Endothelial cell (in vitro differentiated cells): ENCODE measurements around the gene PLEKHH1. TPM values are rescaled to one million over a fixed set of nuclear protein-coding genes. Genes with fewer than 3 reads are reported as not detected.

Source experiments
- DNase-seq: peaks from one replicate; pipeline ENCODE4 v3.0.0; 2021; ENCODE audit warnings: low spot score
- H3K27ac Mint-ChIP-seq: one replicate; pipeline ENCODE4 v1.8.0; 2021; ENCODE audit warnings: mixed read lengths, inconsistent platforms; ENCODE audit not compliant: unreplicated experiment
- H3K27me3 Mint-ChIP-seq: one replicate; pipeline ENCODE4 v1.8.0; 2021; ENCODE audit warnings: mild to moderate bottlenecking, moderate library complexity, mixed read lengths, inconsistent platforms; ENCODE audit not compliant: unreplicated experiment
- H3K36me3 Mint-ChIP-seq: one replicate; pipeline ENCODE4 v1.8.0; 2021; ENCODE audit warnings: mild to moderate bottlenecking, low read depth, mixed read lengths, inconsistent platforms; ENCODE audit not compliant: unreplicated experiment
- H3K4me1 Mint-ChIP-seq: one replicate; pipeline ENCODE4 v1.8.0; 2021; ENCODE audit warnings: mild to moderate bottlenecking, mixed read lengths, inconsistent platforms; ENCODE audit not compliant: unreplicated experiment
- H3K4me3 Mint-ChIP-seq: one replicate; pipeline ENCODE4 v1.8.0; 2021; ENCODE audit warnings: mild to moderate bottlenecking, mixed read lengths, inconsistent platforms; ENCODE audit not compliant: unreplicated experiment
- H3K9me3 Mint-ChIP-seq: one replicate; pipeline ENCODE4 v1.8.0; 2021; ENCODE audit warnings: mixed read lengths, inconsistent platforms; ENCODE audit not compliant: unreplicated experiment
- total RNA-seq: library from RNA; stranded (reverse); fragmentation: NEBNext Ultra II Directional; extraction: Animal tissue kit (Norgen Biotek cat#: 25700); gene quantifications from one replicate; pipeline ENCODE4 v1.2.1, GENCODE V29; 2021; ENCODE audit not compliant: unreplicated experiment
- TF ChIP-seq, protein P1 (sequence below): fragments of 200-600 bp; sonication (generic); IDR thresholded peaks from one replicate; pipeline ENCODE4 v1.5.0; 2021; ENCODE audit warnings: antibody characterized with exemption; ENCODE audit not compliant: unreplicated experiment

Gene PLEKHH1
- total RNA-seq, 1 donor from 2014 or later = 9.5 TPM

DNA sequence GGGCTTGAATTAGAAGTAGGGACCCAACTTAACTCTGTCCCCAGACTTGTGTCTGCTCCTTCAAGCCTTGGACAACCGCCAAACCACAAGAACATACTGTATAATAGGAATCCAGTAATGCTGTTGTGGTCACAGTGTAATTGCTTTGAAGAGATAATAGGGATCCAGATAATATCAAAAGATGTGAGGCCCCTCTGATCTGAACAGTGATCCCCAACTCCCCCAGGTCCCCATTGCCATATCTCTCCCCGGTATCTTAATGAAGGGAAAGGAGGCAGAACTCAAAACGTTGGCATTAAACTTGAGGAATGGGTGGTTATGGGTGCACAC is 8.5 kb upstream of the PLEKHH1 start:
- no peaks in the 10 kb centered on the region for H3K4me1 Mint-ChIP-seq
- TF ChIP-seq, protein P1, sequence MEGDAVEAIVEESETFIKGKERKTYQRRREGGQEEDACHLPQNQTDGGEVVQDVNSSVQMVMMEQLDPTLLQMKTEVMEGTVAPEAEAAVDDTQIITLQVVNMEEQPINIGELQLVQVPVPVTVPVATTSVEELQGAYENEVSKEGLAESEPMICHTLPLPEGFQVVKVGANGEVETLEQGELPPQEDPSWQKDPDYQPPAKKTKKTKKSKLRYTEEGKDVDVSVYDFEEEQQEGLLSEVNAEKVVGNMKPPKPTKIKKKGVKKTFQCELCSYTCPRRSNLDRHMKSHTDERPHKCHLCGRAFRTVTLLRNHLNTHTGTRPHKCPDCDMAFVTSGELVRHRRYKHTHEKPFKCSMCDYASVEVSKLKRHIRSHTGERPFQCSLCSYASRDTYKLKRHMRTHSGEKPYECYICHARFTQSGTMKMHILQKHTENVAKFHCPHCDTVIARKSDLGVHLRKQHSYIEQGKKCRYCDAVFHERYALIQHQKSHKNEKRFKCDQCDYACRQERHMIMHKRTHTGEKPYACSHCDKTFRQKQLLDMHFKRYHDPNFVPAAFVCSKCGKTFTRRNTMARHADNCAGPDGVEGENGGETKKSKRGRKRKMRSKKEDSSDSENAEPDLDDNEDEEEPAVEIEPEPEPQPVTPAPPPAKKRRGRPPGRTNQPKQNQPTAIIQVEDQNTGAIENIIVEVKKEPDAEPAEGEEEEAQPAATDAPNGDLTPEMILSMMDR = no peak
- no peak overlapping the region for H3K27ac Mint-ChIP-seq
- H3K36me3 Mint-ChIP-seq = no peaks in the 10 kb centered on the region
- no peak overlapping the region for H3K4me3 Mint-ChIP-seq
- no peaks in the 10 kb centered on the region for H3K9me3 Mint-ChIP-seq
- no peak for DNase-seq
- H3K27me3 Mint-ChIP-seq = peaks cover 4% of the 10 kb centered on the region

DNA sequence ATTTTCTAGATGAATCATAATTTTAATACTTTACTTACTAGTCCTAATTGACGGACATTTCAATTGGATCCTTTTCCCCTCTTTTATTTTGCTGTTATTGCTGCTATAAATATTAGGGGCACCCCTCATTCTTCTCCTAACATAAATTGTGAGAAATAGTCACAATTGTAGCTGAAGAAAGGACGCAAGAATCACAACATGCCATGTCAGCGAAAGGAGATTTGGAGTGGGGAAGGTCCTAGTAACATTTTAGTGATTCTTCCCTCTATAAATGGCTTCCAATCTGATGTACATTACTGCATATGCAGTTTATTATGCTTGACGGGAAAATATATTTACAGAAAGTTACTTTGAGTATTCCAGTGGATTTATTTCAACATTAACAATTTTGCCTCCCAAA is 7.7 kb upstream of the PLEKHH1 start:
- H3K9me3 Mint-ChIP-seq = no peaks in the 10 kb centered on the region
- DNase-seq = no peak
- H3K27ac Mint-ChIP-seq = no peak overlapping the region
- H3K36me3 Mint-ChIP-seq = no peaks in the 10 kb centered on the region
- TF ChIP-seq, protein P1 = no peak
- no peaks in the 10 kb centered on the region for H3K4me1 Mint-ChIP-seq
- peaks cover 1% of the 10 kb centered on the region for H3K27me3 Mint-ChIP-seq
- H3K4me3 Mint-ChIP-seq = no peak overlapping the region

DNA sequence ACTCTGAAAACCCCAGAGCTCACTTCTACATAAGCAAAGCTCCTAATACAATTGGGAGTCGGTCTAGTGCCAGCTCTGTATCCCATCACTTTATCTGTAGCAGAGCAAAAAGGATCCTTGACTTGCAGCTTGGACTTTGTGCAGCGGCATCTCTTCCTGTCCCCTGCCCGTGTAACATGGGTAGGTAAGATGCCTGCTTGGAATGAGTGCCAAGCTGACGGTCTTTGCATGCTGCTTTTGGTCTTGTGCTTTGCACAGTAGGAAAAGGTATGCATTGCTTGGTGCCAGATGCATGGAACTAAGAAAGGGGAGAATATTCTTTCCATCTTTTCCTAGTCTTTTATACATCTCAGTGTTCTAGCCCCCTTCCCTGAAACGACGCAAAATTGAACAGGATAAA is 6.9 kb upstream of the PLEKHH1 start:
- H3K9me3 Mint-ChIP-seq = no peaks in the 10 kb centered on the region
- H3K4me1 Mint-ChIP-seq = no peaks in the 10 kb centered on the region
- no peaks in the 10 kb centered on the region for H3K36me3 Mint-ChIP-seq
- no peak overlapping the region for H3K4me3 Mint-ChIP-seq
- H3K27me3 Mint-ChIP-seq = peaks cover 1% of the 10 kb centered on the region
- no peak for DNase-seq
- TF ChIP-seq, protein P1 = no peak
- no peak overlapping the region for H3K27ac Mint-ChIP-seq

DNA sequence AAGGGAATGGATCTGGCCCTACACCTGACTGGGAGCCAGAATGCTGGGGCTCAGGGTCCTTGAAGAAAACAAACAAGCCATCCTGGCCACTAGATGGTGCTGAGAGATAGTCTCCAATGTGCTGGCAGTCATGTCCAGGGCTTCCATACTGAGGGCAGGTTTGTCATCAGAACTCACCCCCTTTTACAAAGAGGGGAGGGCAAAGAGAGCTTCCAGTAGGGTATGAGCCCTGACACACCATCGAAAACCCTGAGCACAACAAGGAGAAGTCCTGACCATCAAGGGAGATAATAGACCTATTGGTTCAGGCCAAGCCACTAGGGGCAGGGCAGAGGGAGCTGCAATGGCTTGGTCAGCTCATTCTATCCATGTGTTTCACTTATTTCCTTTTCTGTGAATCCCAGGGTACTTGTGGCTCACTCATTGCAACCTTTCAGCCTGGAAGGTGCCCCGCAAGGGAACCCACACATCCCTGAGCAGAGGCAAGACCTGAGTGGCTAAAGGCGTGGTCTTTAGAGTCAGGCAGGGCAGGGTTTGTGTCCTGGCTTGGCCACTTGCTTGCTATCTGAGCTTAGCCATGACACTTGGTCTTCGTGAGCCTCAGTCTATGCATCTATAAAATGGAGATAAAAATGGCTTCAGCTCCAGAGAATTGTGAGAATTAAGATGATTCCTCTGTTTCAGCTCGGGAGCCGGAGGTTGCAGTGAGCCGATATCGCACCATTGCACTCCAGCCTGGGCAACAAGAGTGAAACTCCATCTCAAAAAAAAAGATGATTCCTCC is 6.2 kb upstream of the PLEKHH1 start:
- H3K4me3 Mint-ChIP-seq = no peak overlapping the region
- DNase-seq = peak; percentile 42
- peaks cover 1% of the 10 kb centered on the region for H3K27me3 Mint-ChIP-seq
- H3K4me1 Mint-ChIP-seq = no peaks in the 10 kb centered on the region
- no peaks in the 10 kb centered on the region for H3K36me3 Mint-ChIP-seq
- no peaks in the 10 kb centered on the region for H3K9me3 Mint-ChIP-seq
- TF ChIP-seq, protein P1 = peak; percentile 42
- H3K27ac Mint-ChIP-seq = no peak overlapping the region

DNA sequence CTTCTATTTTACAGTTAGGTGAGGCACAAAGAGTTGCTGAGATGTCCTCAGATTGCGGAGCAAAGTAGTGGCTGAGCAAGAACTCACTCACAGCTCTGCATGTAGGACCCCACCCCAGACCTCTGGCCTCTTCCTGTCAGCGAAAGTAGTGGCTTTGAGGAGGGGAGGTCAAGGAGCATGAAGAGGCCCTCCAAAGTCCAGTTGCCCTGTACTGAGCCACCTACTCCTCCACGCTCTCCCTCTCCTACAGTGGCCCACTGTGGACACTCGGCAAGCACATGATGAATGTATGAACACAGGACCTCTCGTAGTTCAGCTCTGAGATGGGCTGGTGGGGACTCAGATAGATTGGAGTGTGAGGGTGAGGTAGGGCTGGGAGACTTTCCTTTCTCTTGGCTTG is 5.3 kb upstream of the PLEKHH1 start:
- H3K36me3 Mint-ChIP-seq = no peaks in the 10 kb centered on the region
- H3K4me3 Mint-ChIP-seq = no peak overlapping the region
- DNase-seq = no peak
- no peak overlapping the region for H3K27ac Mint-ChIP-seq
- H3K27me3 Mint-ChIP-seq = peaks cover 1% of the 10 kb centered on the region
- no peaks in the 10 kb centered on the region for H3K9me3 Mint-ChIP-seq
- TF ChIP-seq, protein P1 = no peak
- H3K4me1 Mint-ChIP-seq = no peaks in the 10 kb centered on the region
